Mammary epithelial cell (primary cell): ENCODE results near the gene TMEM131.

Experiments
- CTCF ChIP-seq, 2 donors: IDR thresholded peaks in 1 of 2; conservative IDR thresholded peaks in 1 of 2; 2 replicates each; pipeline ENCODE4 v1.5.1; 2011 to 2012; ENCODE audit warnings: inconsistent platforms in 2 of 2, low read length in 2 of 2, mild to moderate bottlenecking in 2 of 2, control low read depth in 1 of 2, low read depth in 1 of 2; ENCODE audit not compliant: insufficient read depth in 1 of 2; ENCODE audit errors: extremely low read depth in 1 of 2
- EZH2 ChIP-seq: IDR thresholded peaks from 2 replicates; pipeline ENCODE4 v1.6.1; 2012; ENCODE audit warnings: low read length, inconsistent platforms, borderline replicate concordance

DNA sequence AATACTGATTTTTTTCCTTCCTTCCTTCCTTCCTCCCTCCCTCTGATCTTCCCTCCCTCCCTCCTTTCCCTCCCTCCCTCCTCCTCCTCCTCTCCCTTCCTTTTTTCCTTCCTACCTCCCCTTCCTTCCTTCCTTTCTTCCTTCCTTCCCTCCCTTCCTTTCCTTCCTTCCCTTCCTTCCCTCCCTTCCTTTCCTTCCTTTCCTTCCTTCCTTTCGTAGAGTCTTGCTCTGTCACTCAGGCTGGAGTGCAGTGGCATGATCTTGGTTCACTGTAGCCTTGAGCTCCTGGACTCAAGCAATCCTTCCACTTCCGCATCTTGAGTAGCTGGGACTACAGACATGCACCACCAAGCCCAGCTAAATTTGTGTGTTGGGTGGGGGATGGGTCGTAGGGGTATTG is 8.9 kb upstream of the TMEM131 start:
- TF ChIP-seq CTCF (conservative IDR thresholded peaks at IDR 0.05 in 1 of 2, IDR thresholded peaks at IDR 0.05 in 1 of 2; ENCODE audit: extremely low read depth in 1 of 2, insufficient read depth in 1 of 2, low read depth in 1 of 2, low read length in 2 of 2), result no peak
- no peak for TF ChIP-seq EZH2
